NT2/D1 (cell line): ENCODE results near the gene TSPAN32.

Source experiments
- YY1 ChIP-seq: IDR thresholded peaks from 2 replicates; pipeline ENCODE4 v1.6.1; 2011; ENCODE audit not compliant: insufficient read length, insufficient read depth
- ZNF274 ChIP-seq: IDR thresholded peaks from 2 replicates; pipeline ENCODE4 v1.6.1; 2011; ENCODE audit warnings: mild to moderate bottlenecking, low read depth, low read length

- TF ChIP-seq YY1 (no peak), ZNF274 (no peak)
These were observed 15.1 kb downstream of the TSPAN32 start for GRCh38 chr11:2316963-2317244.
